GM18951 (cell line): ENCODE data around the gene ENG.

Experiments
- POLR2A ChIP-seq: IDR thresholded peaks from 4 replicates; pipeline ENCODE4 v1.6.1; 2011; ENCODE audit warnings: mild to moderate bottlenecking; ENCODE audit not compliant: insufficient read length, insufficient read depth; ENCODE audit errors: extremely low read depth
- in situ Hi-C: fragments of 300-500 bp; cut with MboI; formaldehyde crosslinking; loops from one replicate; pipeline ENCODE4 v1.12.0; 2022; ENCODE audit warnings: low sequenced_read_pairs, mixed read lengths, inconsistent platforms; ENCODE audit not compliant: unreplicated experiment

The ENG gene

GRCh38 chr9:127815512-127816361, 38.7 kb downstream of the ENG start:
- in situ Hi-C loops, result no loop called here
- TF ChIP-seq POLR2A, result peak; percentile 12

GRCh38 chr9:127814619-127815511, 39.6 kb downstream of the ENG start:
- TF ChIP-seq POLR2A, result no peak
- in situ Hi-C loops, result no loop called here

GRCh38 chr9:127813686-127814226, 40.7 kb downstream of the ENG start:
- TF ChIP-seq POLR2A, result no peak
- in situ Hi-C loops, result no loop called here

GRCh38 chr9:127812936-127813675, 41.4 kb downstream of the ENG start:
- in situ Hi-C loops, result no loop called here
- TF ChIP-seq POLR2A, result no peak

GRCh38 chr9:127812011-127812410, 42.4 kb downstream of the ENG start:
- no peak for TF ChIP-seq POLR2A
- in situ Hi-C loops, result no loop called here

GRCh38 chr9:127810378-127811187, 43.9 kb downstream of the ENG start:
- in situ Hi-C loops, result no loop called here

GRCh38 chr9:127809540-127810377, 44.7 kb downstream of the ENG start:
- in situ Hi-C loops, result no loop called here
- no peak for TF ChIP-seq POLR2A

More at GRCh38 chr9:127810378-127811187, 43.9 kb downstream of the ENG start:
- TF ChIP-seq POLR2A, result no peak

- no peak for TF ChIP-seq POLR2A
- in situ Hi-C loops, result no loop called here
Observed at GRCh38 chr9:127809002-127809539, 45.4 kb downstream of the ENG start.

GRCh38 chr9:127808347-127809001, 46.0 kb downstream of the ENG start:
- TF ChIP-seq POLR2A, result no peak
- in situ Hi-C loops, result no loop called here

- in situ Hi-C loops, result no loop called here
- no peak for TF ChIP-seq POLR2A
Observed at GRCh38 chr9:127806871-127807270, 47.6 kb downstream of the ENG start.
